IMR-90 (cell line): ENCODE results near the gene MRPL10. TPM values are rescaled to one million over a fixed set of nuclear protein-coding genes. Genes with fewer than 3 reads are reported as not detected.

ENCODE experiments used
- ATAC-seq: fragments of 200-7000 bp; cut with Tn5 transposase; 2 replicates; pipeline ENCODE4 v1.9.1; 2020; ENCODE audit warnings: low read depth, mild to moderate bottlenecking, moderate library complexity
- BruUV-seq: library from RNA; stranded (reverse); fragments of 400-500 nt; replicated peaks from 2 replicates; lab custom pipeline; 2021; lab: Mats Ljungman, UMichigan
- CTCF ChIA-PET: fragments of 300-600 bp; formaldehyde crosslinking; extraction: SDS; loops from one replicate; lab custom pipeline; 2021; ENCODE audit warnings: antibody characterized with exemption; lab: Yijun Ruan, JAX
- POLR2A ChIA-PET: fragments of 300-600 bp; sonication (Branson Sonifier 250); formaldehyde crosslinking; loops from one replicate; lab custom pipeline; 2022; ENCODE audit warnings: antibody characterized with exemption; ENCODE audit not compliant: unreplicated experiment; lab: Charles Lee
- DNase-seq: peaks from one replicate; pipeline ENCODE4 v3.0.0; 2013
- H2AFZ ChIP-seq: replicated peaks from 2 replicates; pipeline ENCODE3; 2013; ENCODE audit warnings: low read length, mild to moderate bottlenecking; ENCODE audit not compliant: poor library complexity
- H2AK5ac ChIP-seq: 2 replicates; pipeline ENCODE4 v1.6.1; 2013; ENCODE audit warnings: low read depth, low read length, inconsistent platforms
- H2AK9ac ChIP-seq: replicated peaks from 2 replicates; pipeline ENCODE3; 2013; ENCODE audit warnings: mild to moderate bottlenecking, low read depth, low read length, moderate library complexity; ENCODE audit not compliant: poor library complexity
- H2BK120ac ChIP-seq: 2 replicates; pipeline ENCODE4 v1.6.1; 2013; ENCODE audit warnings: low read depth, low read length, inconsistent platforms
- H2BK15ac ChIP-seq: 3 replicates; pipeline ENCODE4 v1.6.1; 2013; ENCODE audit warnings: low read depth, low read length, inconsistent platforms
- H2BK20ac ChIP-seq: 2 replicates; pipeline ENCODE4 v1.6.1; 2013; ENCODE audit warnings: low read depth, mild to moderate bottlenecking, inconsistent platforms, low read length, moderate library complexity
- H2BK5ac ChIP-seq: 2 replicates; pipeline ENCODE4 v1.6.1; 2013; ENCODE audit warnings: mild to moderate bottlenecking, low read depth, low read length, inconsistent platforms; ENCODE audit not compliant: poor library complexity, severe bottlenecking
- H3K14ac ChIP-seq: replicated peaks from 2 replicates; pipeline ENCODE4 v1.6.1; 2013; ENCODE audit warnings: low read depth, low read length, inconsistent platforms
- H3K18ac ChIP-seq: 2 replicates; pipeline ENCODE4 v1.6.1; 2013; ENCODE audit warnings: low read depth, low read length, control low read depth
- H3K23ac ChIP-seq: 2 replicates; pipeline ENCODE4 v1.6.1; 2013; ENCODE audit warnings: low read depth, low read length, inconsistent platforms
- H3K27ac ChIP-seq: 2 replicates; pipeline ENCODE4 v1.5.1; 2013; ENCODE audit warnings: mild to moderate bottlenecking, control low read depth, low read length; ENCODE audit not compliant: insufficient read depth
- H3K27me3 ChIP-seq: 2 replicates; pipeline ENCODE4 v1.6.1; 2013; ENCODE audit warnings: low read length; ENCODE audit not compliant: control insufficient read depth, insufficient read depth
- H3K36me3 ChIP-seq: 2 replicates; pipeline ENCODE4 v1.6.1; 2013; ENCODE audit warnings: low read length, mixed read lengths; ENCODE audit not compliant: control insufficient read depth, insufficient read depth
- H3K4ac ChIP-seq: 2 replicates; pipeline ENCODE4 v1.6.1; 2013; ENCODE audit warnings: low read depth, low read length, inconsistent platforms
- H3K4me1 ChIP-seq: 2 replicates; pipeline ENCODE4 v1.6.1; 2013; ENCODE audit warnings: low read length, mixed read lengths; ENCODE audit not compliant: control insufficient read depth, insufficient read depth
- H3K4me2 ChIP-seq: 2 replicates; pipeline ENCODE4 v1.6.1; 2013; ENCODE audit warnings: low read depth, mild to moderate bottlenecking, control low read depth, low read length, moderate library complexity
- H3K4me3 ChIP-seq: 2 replicates; pipeline ENCODE4 v1.5.1; 2013; ENCODE audit warnings: low read depth, mild to moderate bottlenecking, control low read depth, low read length, moderate library complexity; ENCODE audit not compliant: insufficient read depth
- H3K56ac ChIP-seq: 2 replicates; pipeline ENCODE4 v1.6.1; 2013; ENCODE audit warnings: low read length, inconsistent platforms; ENCODE audit not compliant: insufficient read depth; ENCODE audit errors: extremely low read depth
- H3K79me1 ChIP-seq, 2 experiments: 2 replicates each; pipeline ENCODE4 v1.6.1; 2013; ENCODE audit warnings: low read length in 2 of 2, inconsistent platforms in 1 of 2, low read depth in 1 of 2
- H3K9ac ChIP-seq: 2 replicates; pipeline ENCODE4 v1.6.1; 2013; ENCODE audit warnings: low read depth, low read length, control low read depth
- H3K9me1 ChIP-seq: 2 replicates; pipeline ENCODE4 v1.6.1; 2013; ENCODE audit warnings: low read length, inconsistent platforms; ENCODE audit not compliant: insufficient read depth
- H3K9me3 ChIP-seq: 2 replicates; pipeline ENCODE4 v1.6.1; 2013; ENCODE audit warnings: low read length; ENCODE audit not compliant: control insufficient read depth, insufficient read depth
- H4K20me1 ChIP-seq: 2 replicates; pipeline ENCODE4 v1.6.1; 2013; ENCODE audit warnings: low read length, inconsistent platforms; ENCODE audit not compliant: insufficient read depth
- H4K5ac ChIP-seq: 2 replicates; pipeline ENCODE4 v1.6.1; 2013; ENCODE audit warnings: mild to moderate bottlenecking, low read depth, low read length, control low read depth
- H4K8ac ChIP-seq, 2 experiments: 2 replicates each; pipeline ENCODE4 v1.6.1; 2013; ENCODE audit warnings: low read depth in 2 of 2, low read length in 2 of 2, control low read depth in 1 of 2, inconsistent platforms in 1 of 2
- H4K91ac ChIP-seq: 2 replicates; pipeline ENCODE4 v1.6.1; 2013; ENCODE audit warnings: low read depth, low read length, inconsistent platforms; ENCODE audit not compliant: insufficient read depth
- CEBPB ChIP-seq: IDR thresholded peaks from 2 replicates; pipeline ENCODE4 v1.6.1; 2012; ENCODE audit warnings: low read depth, low read length, improper control_type of control experiment
- FOS ChIP-seq: fragments of 150-350 bp; IDR thresholded peaks from 2 replicates; pipeline ENCODE4 v1.6.1; 2016; ENCODE audit warnings: low read depth, low read length
- MAFK ChIP-seq: IDR thresholded peaks from 2 replicates; pipeline ENCODE4 v1.6.1; 2012; ENCODE audit warnings: low read depth, low read length, improper control_type of control experiment
- MAZ ChIP-seq: IDR thresholded peaks from 2 replicates; pipeline ENCODE4 v1.6.1; 2012; ENCODE audit warnings: low read depth, mild to moderate bottlenecking, low read length, improper control_type of control experiment, moderate library complexity, borderline replicate concordance
- MXI1 ChIP-seq: IDR thresholded peaks from 2 replicates; pipeline ENCODE4 v1.6.1; 2012; ENCODE audit warnings: low read depth, mild to moderate bottlenecking, low read length, moderate library complexity, borderline replicate concordance
- NFE2L2 ChIP-seq: fragments of 150-350 bp; IDR thresholded peaks from 2 replicates; pipeline ENCODE4 v1.6.1; 2016; ENCODE audit warnings: low read depth, mild to moderate bottlenecking, low read length
- POLR2A ChIP-seq: IDR thresholded peaks from 2 replicates; pipeline ENCODE4 v1.6.1; 2012; ENCODE audit warnings: mild to moderate bottlenecking, low read depth, low read length
- RAD21 ChIP-seq: IDR thresholded peaks from 2 replicates; pipeline ENCODE4 v1.6.1; 2012; ENCODE audit warnings: low read length, improper control_type of control experiment
- RCOR1 ChIP-seq: IDR thresholded peaks from 2 replicates; pipeline ENCODE4 v1.6.1; 2012; ENCODE audit warnings: mild to moderate bottlenecking, low read length, improper control_type of control experiment; ENCODE audit not compliant: insufficient replicate concordance
- RFX5 ChIP-seq: IDR thresholded peaks from 2 replicates; pipeline ENCODE4 v1.8.0; 2012; ENCODE audit warnings: low read depth, mild to moderate bottlenecking, low read length, moderate library complexity
- SMC3 ChIP-seq: fragments of 150-350 bp; IDR thresholded peaks from 2 replicates; pipeline ENCODE4 v1.6.1; 2016; ENCODE audit warnings: low read depth, mild to moderate bottlenecking, antibody characterized with exemption, low read length, moderate library complexity
- WGBS, 2 experiments: methylation state at CpG; one replicate each; pipeline versions ENCODE4 v1.1.5 to v1.1.7; 2013; ENCODE audit warnings: missing lambda C conversion rate in 2 of 2; ENCODE audit not compliant: insufficient read length in 1 of 2; ENCODE audit errors: extremely low coverage in 2 of 2; 5-methylcytosine and 5-hydroxymethylcytosine counted together
- dilution Hi-C: fragments of 300-500 bp; cut with HindIII; formaldehyde crosslinking; loops from one replicate; pipeline ENCODE4 v1.14.3; 2018; ENCODE audit warnings: low sequenced_read_pairs; ENCODE audit not compliant: unreplicated experiment
- in situ Hi-C: fragments of 300-500 bp; cut with MboI; formaldehyde crosslinking; loops from 3 replicates; pipeline ENCODE4 v1.14.3; 2019; ENCODE audit warnings: low sequenced_read_pairs, inconsistent platforms, mixed read lengths
- intact Hi-C: fragments of 100-400 bp; cut with micrococcal nuclease; formaldehyde crosslinking; loops from 2 replicates; pipeline ENCODE4 v1.10.0; 2022
- polyA plus RNA-seq, 3 experiments: library from polyadenylated mRNA; depleted of rRNA; stranded (reverse); fragments of >200 nt; gene quantifications; 2 replicates each; pipeline ENCODE4 v1.2.3, GENCODE V29; 2012; ENCODE audit warnings: low replicate concordance in 1 of 3
- total RNA-seq: library from RNA; depleted of rRNA; stranded (reverse); fragments of >200 nt; gene quantifications from 2 replicates; pipeline ENCODE4 v1.2.3, GENCODE V29; 2012

MRPL10 gene
- total and polyA plus RNA-seq, 2 of the 4 experiments (the other 2 are of a cell fraction) = 32.3 to 61.8 TPM

GRCh38 chr17:47864791-47865216, 33.5 kb upstream of the MRPL10 start:
- in situ Hi-C loops (no loop called here), intact Hi-C loops (no loop called here), dilution Hi-C loops (no loop called here)
- TF ChIP-seq RAD21 = no peak
- no peak for TF ChIP-seq FOS
- TF ChIP-seq MAFK = no peak
- TF ChIP-seq RFX5 = no peak
- no peak for TF ChIP-seq RCOR1
- no peak for TF ChIP-seq SMC3
- TF ChIP-seq NFE2L2 = no peak
- TF ChIP-seq MAZ = no peak
- no peak for TF ChIP-seq CEBPB
- no peak for TF ChIP-seq MXI1
- TF ChIP-seq POLR2A = no peak
- Histone ChIP-seq H3K4me3 (no peak overlapping the region), H3K23ac (no peak overlapping the region), H2AFZ (no peak overlapping the region), H3K56ac (no peak overlapping the region), H3K79me1 (no peaks in the 10 kb centered on the region), H2BK120ac (peak overlapping the region; percentile 61), H2BK15ac (0 out of 3 replicates have a peak overlapping the region, but pooled peaks have one; percentile 41), H3K27ac (no peak overlapping the region; the same call in 1 of the 2 replicates), H4K20me1 (no peaks in the 10 kb centered on the region), H3K4me1 (peaks cover 8% of the 10 kb centered on the region), H3K14ac (0 out of 2 replicates have a peak overlapping the region, but pooled peaks have one; percentile 8), H3K36me3 (no peaks in the 10 kb centered on the region), H3K9me1 (peaks cover 5% of the 10 kb centered on the region), H2AK5ac (peak overlapping the region; percentile 20), H3K27me3 (peaks cover 15% of the 10 kb centered on the region), H2BK20ac (peak overlapping the region; percentile 4), H3K18ac (no peak overlapping the region), H3K9ac (no peak overlapping the region), H4K5ac (no peak overlapping the region), H3K9me3 (peaks cover 3% of the 10 kb centered on the region; the same call in 1 of the 2 replicates), H4K8ac (no peak overlapping the region), H3K4ac (peak overlapping the region; percentile 22; the same call in 1 of the 2 replicates), H2BK5ac (no peak overlapping the region), H4K91ac (peak overlapping the region; percentile 34; the same call in 1 of the 2 replicates), H2AK9ac (no peak overlapping the region), H3K4me2 (no peak overlapping the region)
- DNase-seq (no peak), ATAC-seq (no peak)
- WGBS, 2 experiments = 100% methylated on average over 1 of the region's 7 CpGs; no CpG with 5 or more reads in 1 of the 2 experiments
- ChIA-PET CTCF (no interaction called here), POLR2A (no interaction called here)
- no TSS peak for BruUV-seq
